Activated naive CD8-positive, alpha-beta T cell (primary cell): Measurements from ENCODE around the gene CEP55.
"Not testable (repeated sequence)": the region's sequence is repeated elsewhere in the genome, so short reads cannot be mapped to it uniquely, and the experiment has no call there.

Experiments
- H3K27ac Mint-ChIP-seq: one replicate; pipeline ENCODE4 v1.8.0; 2021; ENCODE audit warnings: mixed read lengths
- H3K27me3 Mint-ChIP-seq: one replicate; pipeline ENCODE4 v1.8.0; 2021; ENCODE audit warnings: mixed read lengths
- H3K36me3 Mint-ChIP-seq: one replicate; pipeline ENCODE4 v1.8.0; 2021; ENCODE audit warnings: mixed read lengths
- H3K4me1 Mint-ChIP-seq: one replicate; pipeline ENCODE4 v1.8.0; 2021; ENCODE audit warnings: low read depth, mixed read lengths
- H3K4me3 Mint-ChIP-seq: one replicate; pipeline ENCODE4 v1.8.0; 2021; ENCODE audit warnings: mild to moderate bottlenecking, mixed read lengths
- H3K9me3 Mint-ChIP-seq: one replicate; pipeline ENCODE4 v1.8.0; 2021; ENCODE audit warnings: low read depth, mixed read lengths

CEP55 gene

GRCh38 chr10:93514521-93514920, 18.1 kb downstream of the CEP55 start:
- Mint-ChIP-seq H3K4me1 (peaks cover 3% of the 10 kb centered on the region), H3K27ac (no peak overlapping the region), H3K4me3 (no peak overlapping the region), H3K27me3 (peaks cover 4% of the 10 kb centered on the region), H3K9me3 (no peaks in the 10 kb centered on the region), H3K36me3 (no peaks in the 10 kb centered on the region)

- Mint-ChIP-seq H3K27ac (no peak overlapping the region), H3K9me3 (no peaks in the 10 kb centered on the region), H3K4me1 (peaks cover 3% of the 10 kb centered on the region), H3K4me3 (no peak overlapping the region), H3K27me3 (peaks cover 2% of the 10 kb centered on the region), H3K36me3 (no peaks in the 10 kb centered on the region)
Measured at GRCh38 chr10:93515071-93516005, 18.9 kb downstream of the CEP55 start.

GRCh38 chr10:93516006-93516380, 19.6 kb downstream of the CEP55 start:
- Mint-ChIP-seq H3K4me3 (no peak overlapping the region), H3K9me3 (no peaks in the 10 kb centered on the region), H3K4me1 (peaks cover 3% of the 10 kb centered on the region), H3K27ac (no peak overlapping the region), H3K27me3 (no peaks in the 10 kb centered on the region), H3K36me3 (no peaks in the 10 kb centered on the region)

GRCh38 chr10:93518531-93518930, 22.1 kb downstream of the CEP55 start:
- no peaks in the 10 kb centered on the region for H3K4me1 Mint-ChIP-seq
- no peak overlapping the region for H3K4me3 Mint-ChIP-seq
- H3K9me3 Mint-ChIP-seq = no peaks in the 10 kb centered on the region
- no peaks in the 10 kb centered on the region for H3K36me3 Mint-ChIP-seq
- no peak overlapping the region for H3K27ac Mint-ChIP-seq
- no peaks in the 10 kb centered on the region for H3K27me3 Mint-ChIP-seq

GRCh38 chr10:93535293-93535692, 38.9 kb downstream of the CEP55 start:
- Mint-ChIP-seq H3K9me3 (no peaks in the 10 kb centered on the region), H3K4me1 (no peaks in the 10 kb centered on the region), H3K36me3 (no peaks in the 10 kb centered on the region), H3K27me3 (peaks cover 5% of the 10 kb centered on the region), H3K4me3 (no peak overlapping the region), H3K27ac (no peak overlapping the region)

GRCh38 chr10:93540871-93541270, 44.5 kb downstream of the CEP55 start:
- H3K27me3 Mint-ChIP-seq, H3K36me3 Mint-ChIP-seq, H3K4me1 Mint-ChIP-seq, H3K4me3 Mint-ChIP-seq, H3K9me3 Mint-ChIP-seq, H3K27ac Mint-ChIP-seq: not testable (repeated sequence)

- Mint-ChIP-seq H3K27ac (no peak overlapping the region), H3K9me3 (no peaks in the 10 kb centered on the region), H3K27me3 (peaks cover 3% of the 10 kb centered on the region), H3K4me1 (peaks cover 2% of the 10 kb centered on the region), H3K4me3 (no peak overlapping the region), H3K36me3 (no peaks in the 10 kb centered on the region)
Measured at GRCh38 chr10:93541402-93542357, 45.3 kb downstream of the CEP55 start.

- H3K36me3 Mint-ChIP-seq = no peaks in the 10 kb centered on the region
- no peaks in the 10 kb centered on the region for H3K9me3 Mint-ChIP-seq
- peaks cover 3% of the 10 kb centered on the region for H3K27me3 Mint-ChIP-seq
- no peak overlapping the region for H3K4me3 Mint-ChIP-seq
- H3K27ac Mint-ChIP-seq = no peak overlapping the region
- peaks cover 2% of the 10 kb centered on the region for H3K4me1 Mint-ChIP-seq
Measured at GRCh38 chr10:93542358-93542791, 46.0 kb downstream of the CEP55 start.

- not testable (repeated sequence) for H3K4me1 Mint-ChIP-seq, H3K27ac Mint-ChIP-seq, H3K4me3 Mint-ChIP-seq, H3K9me3 Mint-ChIP-seq, H3K27me3 Mint-ChIP-seq, H3K36me3 Mint-ChIP-seq
Measured at GRCh38 chr10:93546995-93547394, 50.6 kb downstream of the CEP55 start.

GRCh38 chr10:93547522-93547921, 51.1 kb downstream of the CEP55 start:
- Mint-ChIP-seq H3K27me3 (peaks cover 5% of the 10 kb centered on the region), H3K36me3 (no peaks in the 10 kb centered on the region), H3K4me1 (peaks cover under 1% of the 10 kb centered on the region), H3K9me3 (no peaks in the 10 kb centered on the region), H3K27ac (no peak overlapping the region), H3K4me3 (no peak overlapping the region)

- Mint-ChIP-seq H3K4me1 (no peaks in the 10 kb centered on the region), H3K27me3 (peaks cover 5% of the 10 kb centered on the region), H3K27ac (no peak overlapping the region), H3K9me3 (no peaks in the 10 kb centered on the region), H3K4me3 (no peak overlapping the region), H3K36me3 (no peaks in the 10 kb centered on the region)
Measured at GRCh38 chr10:93548376-93549071, 52.1 kb downstream of the CEP55 start.

GRCh38 chr10:93550606-93551005, 54.2 kb downstream of the CEP55 start:
- Mint-ChIP-seq H3K9me3 (no peaks in the 10 kb centered on the region), H3K4me3 (no peak overlapping the region), H3K4me1 (no peaks in the 10 kb centered on the region), H3K27ac (no peak overlapping the region), H3K27me3 (peaks cover 2% of the 10 kb centered on the region), H3K36me3 (no peaks in the 10 kb centered on the region)

- Mint-ChIP-seq H3K27ac (no peak overlapping the region), H3K9me3 (no peaks in the 10 kb centered on the region), H3K27me3 (peaks cover 2% of the 10 kb centered on the region), H3K4me1 (no peaks in the 10 kb centered on the region), H3K4me3 (no peak overlapping the region), H3K36me3 (no peaks in the 10 kb centered on the region)
Measured at GRCh38 chr10:93552780-93553179, 56.4 kb downstream of the CEP55 start.

GRCh38 chr10:93553482-93554315, 57.3 kb downstream of the CEP55 start:
- no peaks in the 10 kb centered on the region for H3K9me3 Mint-ChIP-seq
- no peaks in the 10 kb centered on the region for H3K4me1 Mint-ChIP-seq
- H3K36me3 Mint-ChIP-seq = no peaks in the 10 kb centered on the region
- H3K4me3 Mint-ChIP-seq = no peak overlapping the region
- no peaks in the 10 kb centered on the region for H3K27me3 Mint-ChIP-seq
- H3K27ac Mint-ChIP-seq = no peak overlapping the region
